ENCODE data around the gene MCF2L.

GRCh38 chr13:113004126-113004525, 35.1 kb downstream of the MCF2L start:
- TF ChIP-seq CTCF (IDR thresholded peaks at IDR 0.05), result no peak
- no peak for TF ChIP-seq POLR2A (IDR thresholded peaks at IDR 0.05)
